Stomach (tissue), 4 donors: Measurements from ENCODE around the gene TBXAS1.

ENCODE experiments used
- POLR2A ChIP-seq, 4 donors: fragments of 450-650 bp; IDR thresholded peaks; one replicate each; pipeline ENCODE4 v1.6.1; 2016; ENCODE audit warnings: antibody characterized with exemption in 4 of 4, control low read depth in 2 of 4, mild to moderate bottlenecking in 1 of 4, moderate library complexity in 1 of 4
- TF ChIP-seq, protein P1 (sequence below), 7 experiments: fragments of 450-650 bp in 4 of 7; fragments of 200-600 bp in 3 of 7; sonication (generic) in 3 of 7; IDR thresholded peaks; one replicate each; pipeline ENCODE4 v1.5.1; 2016 to 2019; ENCODE audit warnings: antibody characterized with exemption in 7 of 7, control low read depth in 2 of 7, mild to moderate bottlenecking in 1 of 7

DNA sequence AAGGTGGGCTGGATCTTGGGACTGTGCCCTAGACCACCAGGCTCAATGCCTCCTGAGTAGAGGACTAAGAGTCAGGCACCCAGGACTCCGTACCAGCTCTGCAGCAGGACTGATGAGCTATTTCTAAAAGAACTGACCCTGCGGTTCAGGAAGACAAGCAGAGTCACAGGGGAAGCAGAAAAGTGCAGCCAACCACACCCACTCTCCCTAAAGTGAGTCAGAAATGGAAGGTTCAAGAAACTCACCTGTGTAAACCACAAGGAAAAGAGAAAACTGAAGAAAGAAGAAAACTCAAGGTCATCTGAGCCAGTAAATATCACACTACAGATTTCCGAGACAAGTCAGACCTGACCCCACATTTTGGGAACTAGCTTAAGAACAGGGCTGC, 231.2 kb downstream of the TBXAS1 start:
- TF ChIP-seq, protein P1, sequence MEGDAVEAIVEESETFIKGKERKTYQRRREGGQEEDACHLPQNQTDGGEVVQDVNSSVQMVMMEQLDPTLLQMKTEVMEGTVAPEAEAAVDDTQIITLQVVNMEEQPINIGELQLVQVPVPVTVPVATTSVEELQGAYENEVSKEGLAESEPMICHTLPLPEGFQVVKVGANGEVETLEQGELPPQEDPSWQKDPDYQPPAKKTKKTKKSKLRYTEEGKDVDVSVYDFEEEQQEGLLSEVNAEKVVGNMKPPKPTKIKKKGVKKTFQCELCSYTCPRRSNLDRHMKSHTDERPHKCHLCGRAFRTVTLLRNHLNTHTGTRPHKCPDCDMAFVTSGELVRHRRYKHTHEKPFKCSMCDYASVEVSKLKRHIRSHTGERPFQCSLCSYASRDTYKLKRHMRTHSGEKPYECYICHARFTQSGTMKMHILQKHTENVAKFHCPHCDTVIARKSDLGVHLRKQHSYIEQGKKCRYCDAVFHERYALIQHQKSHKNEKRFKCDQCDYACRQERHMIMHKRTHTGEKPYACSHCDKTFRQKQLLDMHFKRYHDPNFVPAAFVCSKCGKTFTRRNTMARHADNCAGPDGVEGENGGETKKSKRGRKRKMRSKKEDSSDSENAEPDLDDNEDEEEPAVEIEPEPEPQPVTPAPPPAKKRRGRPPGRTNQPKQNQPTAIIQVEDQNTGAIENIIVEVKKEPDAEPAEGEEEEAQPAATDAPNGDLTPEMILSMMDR (IDR thresholded peaks at IDR 0.05) = no peak
- no peak for TF ChIP-seq POLR2A (IDR thresholded peaks at IDR 0.05)
